T-helper 1 cell treated with Interleukin-12 subunit alpha and Interleukin-12 subunit beta and Interleukin-4 antibody, amounts not matched to agents 30 μg/mL and 1 μg/mL, for 36 hours (primary cell): ENCODE measurements around the gene SYT10.

ENCODE experiments used
- H3K27ac Mint-ChIP-seq: one replicate; pipeline ENCODE4 v1.8.0; 2021; ENCODE audit warnings: mild to moderate bottlenecking, mixed read lengths
- H3K27me3 Mint-ChIP-seq: one replicate; pipeline ENCODE4 v1.8.0; 2021; ENCODE audit warnings: low read depth, mixed read lengths
- H3K36me3 Mint-ChIP-seq: one replicate; pipeline ENCODE4 v1.8.0; 2021; ENCODE audit warnings: low read depth, mixed read lengths
- H3K4me1 Mint-ChIP-seq: one replicate; pipeline ENCODE4 v1.8.0; 2021; ENCODE audit warnings: low read depth, mixed read lengths
- H3K4me3 Mint-ChIP-seq: one replicate; pipeline ENCODE4 v1.8.0; 2021; ENCODE audit warnings: mild to moderate bottlenecking, moderate library complexity, mixed read lengths
- H3K9me3 Mint-ChIP-seq: one replicate; pipeline ENCODE4 v1.8.0; 2021; ENCODE audit warnings: mixed read lengths

Gene SYT10, protein sequence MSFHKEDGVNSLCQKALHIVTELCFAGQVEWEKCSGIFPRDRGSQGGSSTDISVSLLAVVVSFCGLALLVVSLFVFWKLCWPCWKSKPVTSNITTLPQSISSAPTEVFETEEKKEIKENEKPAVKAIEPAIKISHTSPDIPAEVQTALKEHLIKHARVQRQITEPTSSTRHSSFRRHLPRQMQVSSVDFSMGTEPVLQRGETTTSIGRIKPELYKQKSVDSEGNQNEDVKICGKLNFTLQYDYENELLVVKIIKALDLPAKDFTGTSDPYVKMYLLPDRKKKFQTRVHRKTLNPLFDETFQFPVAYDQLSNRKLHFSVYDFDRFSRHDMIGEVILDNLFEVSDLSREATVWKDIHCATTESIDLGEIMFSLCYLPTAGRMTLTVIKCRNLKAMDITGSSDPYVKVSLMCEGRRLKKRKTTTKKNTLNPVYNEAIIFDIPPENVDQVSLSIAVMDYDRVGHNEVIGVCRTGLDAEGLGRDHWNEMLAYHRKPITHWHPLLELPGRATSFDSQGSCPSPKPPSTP

DNA sequence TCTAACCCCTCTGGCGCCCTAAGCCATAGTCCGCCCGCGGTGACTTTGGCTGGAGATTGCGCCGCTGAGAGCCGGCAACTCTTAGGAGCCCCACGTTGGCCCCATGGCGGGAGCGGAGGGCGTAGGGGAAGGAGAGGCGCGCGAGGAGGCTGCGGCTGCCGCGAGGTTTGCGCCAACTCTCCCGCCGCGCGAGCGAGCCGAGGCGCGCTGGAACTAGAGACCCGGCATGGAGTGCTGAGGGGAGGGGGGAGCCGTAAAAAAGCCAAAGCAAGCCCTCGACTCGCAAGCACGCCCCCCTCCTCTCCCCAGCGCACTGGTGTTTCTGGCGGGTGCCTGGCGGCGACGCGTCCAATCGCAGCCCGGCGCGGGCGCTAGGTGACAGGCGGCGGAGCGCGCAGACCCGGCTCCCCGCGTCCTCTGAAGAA lies at the start of gene SYT10:
SYT10 (minus strand) TSS at position 233 of the 425 bp plus-strand sequence. CDS start 297 bp downstream, outside the sequence.
- no peaks in the 10 kb centered on the region for H3K36me3 Mint-ChIP-seq
- H3K4me1 Mint-ChIP-seq, result no peaks in the 10 kb centered on the region
- peak within 1 kb of the TSS; percentile 77 for H3K4me3 Mint-ChIP-seq
- no peak within 1 kb of the TSS for H3K27ac Mint-ChIP-seq
- H3K27me3 Mint-ChIP-seq, result peaks cover 32% of the 10 kb centered on the region
- no peaks in the 10 kb centered on the region for H3K9me3 Mint-ChIP-seq

DNA sequence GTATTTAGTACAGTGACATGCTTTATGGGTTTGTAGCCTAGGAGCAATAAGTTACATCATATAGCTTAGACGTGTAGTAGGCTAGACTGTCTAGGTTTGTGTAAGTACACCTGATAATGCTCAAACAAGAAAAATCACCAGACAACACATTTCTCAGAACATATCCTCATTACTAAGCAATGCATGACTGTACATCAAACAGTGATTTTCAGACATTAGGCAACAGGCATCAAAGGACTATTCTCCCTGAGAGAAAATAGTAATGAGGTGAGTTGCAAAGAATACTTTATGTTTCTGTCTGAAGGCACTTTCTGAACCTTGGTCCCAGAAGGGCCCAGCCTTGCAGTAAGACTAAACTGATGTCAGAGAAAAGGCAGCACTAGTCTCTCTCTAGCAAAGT lies 48.4 kb upstream of the SYT10 start:
- Mint-ChIP-seq H3K27ac (no peak overlapping the region), H3K36me3 (no peaks in the 10 kb centered on the region), H3K27me3 (no peaks in the 10 kb centered on the region), H3K9me3 (peaks cover 9% of the 10 kb centered on the region), H3K4me3 (no peak overlapping the region), H3K4me1 (no peaks in the 10 kb centered on the region)

DNA sequence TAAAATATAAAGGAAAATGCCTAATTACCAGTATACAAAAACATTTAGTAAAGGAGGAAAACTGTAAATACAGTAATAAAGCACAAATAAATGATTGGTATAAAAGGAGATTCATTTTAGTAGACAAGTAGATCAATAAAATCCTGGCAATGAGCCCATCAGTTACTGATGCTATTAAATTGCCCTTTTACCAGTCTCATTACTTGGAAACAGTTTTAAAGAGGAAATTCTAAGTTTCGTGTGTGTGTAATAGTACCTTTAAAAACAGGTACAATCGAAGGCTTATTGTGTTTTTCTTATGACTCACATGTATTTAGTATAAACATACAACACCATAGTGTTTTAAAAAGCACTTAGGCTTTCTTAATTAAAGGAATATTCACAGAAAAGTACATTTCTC lies 46.4 kb upstream of the SYT10 start:
- Mint-ChIP-seq H3K27ac (no peak overlapping the region), H3K4me3 (no peak overlapping the region), H3K36me3 (no peaks in the 10 kb centered on the region), H3K4me1 (no peaks in the 10 kb centered on the region), H3K27me3 (no peaks in the 10 kb centered on the region), H3K9me3 (peaks cover 4% of the 10 kb centered on the region)

DNA sequence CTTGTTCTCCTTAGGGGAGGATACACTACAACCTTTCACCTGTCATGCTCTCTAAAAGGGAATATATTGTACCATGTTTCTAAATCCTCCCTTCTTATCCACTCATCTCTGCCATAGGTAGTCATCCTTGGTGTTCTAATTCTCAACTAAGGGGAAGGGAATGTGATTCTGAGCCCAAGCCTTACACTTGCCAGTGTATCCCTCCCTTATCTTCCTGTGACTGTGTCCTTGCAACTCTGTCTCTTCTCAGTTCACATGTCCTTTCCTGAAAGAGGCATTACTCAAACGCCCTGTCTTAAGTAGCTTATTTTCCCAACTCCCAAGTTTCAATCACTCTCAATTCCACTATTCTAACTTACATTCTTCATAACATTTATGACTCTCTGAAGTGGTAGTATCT lies 44.5 kb upstream of the SYT10 start:
- H3K9me3 Mint-ChIP-seq, result no peaks in the 10 kb centered on the region
- H3K4me1 Mint-ChIP-seq, result no peaks in the 10 kb centered on the region
- H3K27ac Mint-ChIP-seq, result no peak overlapping the region
- H3K27me3 Mint-ChIP-seq, result no peaks in the 10 kb centered on the region
- no peak overlapping the region for H3K4me3 Mint-ChIP-seq
- H3K36me3 Mint-ChIP-seq, result no peaks in the 10 kb centered on the region

DNA sequence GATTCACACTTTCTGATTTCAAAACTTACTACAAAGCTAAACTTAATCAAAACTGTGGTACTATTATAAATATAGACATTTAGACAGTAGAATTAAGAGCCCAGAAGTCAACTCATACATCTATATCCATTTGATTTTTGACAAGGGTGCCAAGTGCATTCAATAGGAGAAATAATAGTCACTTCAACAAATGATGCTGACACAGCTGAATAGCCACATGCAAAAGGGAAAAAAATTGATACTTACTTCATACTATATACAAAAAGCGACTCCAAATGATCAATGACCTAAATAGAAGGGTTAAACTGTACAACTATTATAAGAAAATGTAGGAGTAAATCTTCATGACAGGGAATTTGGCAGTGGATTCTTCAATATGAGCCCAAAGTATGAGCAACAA lies 40.7 kb upstream of the SYT10 start:
- no peaks in the 10 kb centered on the region for H3K36me3 Mint-ChIP-seq

DNA sequence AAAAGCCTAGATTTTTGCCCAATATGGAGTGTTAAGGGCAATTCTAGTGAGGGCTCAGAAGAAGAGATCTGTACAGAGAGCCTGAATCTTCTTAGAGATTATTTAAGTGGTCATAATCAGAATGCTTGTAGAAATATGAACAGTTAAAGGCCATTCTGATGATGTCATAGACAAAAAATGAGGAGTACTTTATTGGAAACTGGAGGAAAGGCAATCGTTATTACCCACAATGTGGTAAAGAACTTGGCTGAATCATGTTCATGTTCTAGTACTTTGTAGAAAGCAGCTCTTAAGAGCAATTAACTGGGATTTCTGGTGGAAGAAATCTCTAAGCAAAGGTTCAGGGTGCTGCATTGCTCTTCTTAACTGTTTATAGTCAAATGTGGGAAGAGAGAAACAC lies 36.4 kb upstream of the SYT10 start:
- Mint-ChIP-seq H3K27me3 (no peaks in the 10 kb centered on the region), H3K27ac (no peak overlapping the region), H3K9me3 (no peaks in the 10 kb centered on the region), H3K4me3 (no peak overlapping the region), H3K4me1 (no peaks in the 10 kb centered on the region), H3K36me3 (no peaks in the 10 kb centered on the region)

More for the DNA sequence above, 40.7 kb upstream of the SYT10 start:
- no peaks in the 10 kb centered on the region for H3K9me3 Mint-ChIP-seq
- H3K27ac Mint-ChIP-seq, result no peak overlapping the region
- no peaks in the 10 kb centered on the region for H3K27me3 Mint-ChIP-seq
- no peak overlapping the region for H3K4me3 Mint-ChIP-seq
- H3K4me1 Mint-ChIP-seq, result no peaks in the 10 kb centered on the region

DNA sequence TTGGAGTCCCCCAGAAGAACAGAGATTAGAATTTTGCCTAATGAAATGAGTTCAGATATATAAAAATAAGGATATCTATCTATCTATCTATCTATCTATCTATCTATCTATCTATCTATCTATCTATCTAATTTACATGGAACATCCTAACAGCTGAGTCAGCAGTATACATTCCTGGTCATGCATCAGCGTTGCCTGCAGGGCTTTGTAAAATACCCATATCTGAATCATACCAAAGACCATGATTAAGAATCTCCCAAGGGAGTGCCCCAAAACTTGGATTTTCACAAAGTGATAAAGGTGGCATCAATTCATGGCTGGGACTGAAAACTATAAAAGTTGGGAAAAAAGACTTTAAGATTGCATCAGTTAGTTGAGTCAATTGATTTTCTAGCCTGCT lies 32.7 kb upstream of the SYT10 start:
- H3K4me1 Mint-ChIP-seq, result no peaks in the 10 kb centered on the region
- H3K27me3 Mint-ChIP-seq, result no peaks in the 10 kb centered on the region
- no peak overlapping the region for H3K27ac Mint-ChIP-seq
- H3K9me3 Mint-ChIP-seq, result no peaks in the 10 kb centered on the region
- no peak overlapping the region for H3K4me3 Mint-ChIP-seq
- no peaks in the 10 kb centered on the region for H3K36me3 Mint-ChIP-seq

DNA sequence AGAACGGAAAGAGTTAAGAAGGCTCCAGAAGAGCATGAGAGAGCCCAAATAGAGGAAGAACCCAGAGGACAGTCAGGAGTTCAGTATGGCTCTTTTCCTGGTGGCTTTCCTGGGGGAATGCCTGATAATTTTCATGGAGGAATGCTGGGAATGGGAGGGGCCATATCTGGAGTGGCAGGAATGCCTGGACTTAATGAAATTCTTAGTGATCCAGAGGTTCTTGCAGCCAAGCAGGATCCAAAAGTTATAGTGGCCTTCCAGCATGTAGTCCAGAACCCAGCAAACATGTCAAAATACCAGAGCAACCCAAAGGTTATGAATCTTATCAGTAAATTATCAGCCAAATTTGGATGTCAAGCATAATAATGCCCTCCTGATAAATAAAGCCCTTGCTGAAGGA lies 15.5 kb upstream of the SYT10 start:
- Mint-ChIP-seq H3K27ac (no peak overlapping the region), H3K4me1 (no peaks in the 10 kb centered on the region), H3K27me3 (no peaks in the 10 kb centered on the region)

DNA sequence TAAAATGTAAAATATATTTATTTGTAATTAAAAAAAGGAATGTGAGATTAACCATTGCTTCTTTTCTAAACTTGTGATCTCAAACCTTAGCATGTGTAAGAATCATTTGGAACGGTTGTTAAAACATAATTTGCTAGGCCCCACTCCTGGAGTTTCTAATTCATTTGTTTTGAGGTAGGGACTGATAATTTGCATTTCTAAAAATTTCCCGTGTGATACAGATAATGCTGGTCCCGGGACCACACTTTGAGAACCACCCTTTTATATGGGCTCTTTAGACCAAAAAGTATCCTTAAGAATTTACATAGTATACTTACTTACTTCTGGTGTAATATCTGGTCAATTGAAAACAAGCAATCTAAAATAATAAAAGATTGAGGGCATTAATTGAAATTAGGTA lies 10.9 kb upstream of the SYT10 start:
- H3K36me3 Mint-ChIP-seq, result no peaks in the 10 kb centered on the region
- H3K4me1 Mint-ChIP-seq, result no peaks in the 10 kb centered on the region
- no peak overlapping the region for H3K4me3 Mint-ChIP-seq
- no peaks in the 10 kb centered on the region for H3K9me3 Mint-ChIP-seq
- no peaks in the 10 kb centered on the region for H3K27me3 Mint-ChIP-seq
- H3K27ac Mint-ChIP-seq, result no peak overlapping the region

More for the DNA sequence above, 15.5 kb upstream of the SYT10 start:
- Mint-ChIP-seq H3K36me3 (no peaks in the 10 kb centered on the region), H3K4me3 (no peak overlapping the region), H3K9me3 (no peaks in the 10 kb centered on the region)

DNA sequence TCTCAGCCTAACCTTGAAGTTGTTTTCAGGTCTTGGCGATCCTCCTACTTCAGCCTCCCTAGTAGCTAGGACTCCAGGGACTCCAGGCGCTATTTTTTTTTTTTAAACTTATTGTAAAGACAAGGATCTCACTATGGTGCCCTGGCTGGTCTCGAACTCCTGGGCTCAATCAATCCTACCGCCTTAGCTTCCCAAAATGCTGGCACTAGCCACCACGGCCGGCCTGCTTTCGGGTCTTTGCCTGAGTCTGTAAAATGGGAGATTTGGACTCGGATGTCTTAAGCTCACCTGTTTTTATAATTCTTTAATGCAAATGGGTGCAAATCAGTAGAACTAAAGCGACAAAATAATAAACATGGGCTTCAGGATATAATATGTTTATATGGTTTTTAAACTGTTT lies 858 bp upstream of the SYT10 start:
- Mint-ChIP-seq H3K27ac (no peak overlapping the region), H3K36me3 (no peaks in the 10 kb centered on the region), H3K27me3 (peaks cover 32% of the 10 kb centered on the region), H3K9me3 (no peaks in the 10 kb centered on the region), H3K4me1 (no peaks in the 10 kb centered on the region), H3K4me3 (peak overlapping the region; percentile 38)

DNA sequence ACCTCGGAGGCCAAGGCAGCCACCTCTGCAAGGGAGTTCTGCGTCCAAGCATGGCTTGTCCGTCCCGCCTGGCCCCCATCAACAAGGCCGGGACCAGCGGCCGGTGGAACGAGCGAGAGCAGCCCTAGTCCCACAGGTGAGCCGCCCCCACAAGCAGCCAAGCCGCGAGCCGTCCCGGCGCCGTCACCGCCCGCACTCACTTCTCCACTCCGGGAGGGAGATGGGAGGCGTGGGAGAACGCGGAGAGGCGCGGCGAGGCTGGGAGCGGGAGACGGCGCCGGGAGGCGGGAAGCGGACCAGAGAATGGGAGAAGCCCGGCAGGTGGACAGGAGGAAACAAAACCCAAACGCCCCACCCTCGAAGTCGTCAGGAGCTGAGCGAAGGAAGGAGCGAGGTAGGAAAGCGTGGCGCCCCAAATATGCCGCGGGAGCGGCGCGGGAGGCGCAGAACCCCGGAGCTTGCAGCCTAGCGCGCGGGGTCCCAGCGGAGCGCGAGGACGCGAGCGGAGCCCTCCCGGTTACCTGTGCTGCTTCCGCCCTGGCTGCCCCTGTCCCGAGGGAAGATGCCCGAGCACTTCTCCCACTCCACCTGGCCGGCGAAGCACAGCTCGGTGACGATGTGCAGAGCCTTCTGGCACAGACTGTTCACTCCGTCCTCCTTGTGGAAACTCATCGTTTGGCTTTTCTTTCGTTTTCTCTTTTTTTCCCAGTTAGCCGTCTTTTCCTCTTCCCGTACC lies 600 bp downstream of the SYT10 start:
- Mint-ChIP-seq H3K4me3 (peak overlapping the region; percentile 77), H3K9me3 (no peaks in the 10 kb centered on the region), H3K4me1 (no peaks in the 10 kb centered on the region), H3K36me3 (no peaks in the 10 kb centered on the region), H3K27ac (no peak overlapping the region), H3K27me3 (peaks cover 32% of the 10 kb centered on the region)

DNA sequence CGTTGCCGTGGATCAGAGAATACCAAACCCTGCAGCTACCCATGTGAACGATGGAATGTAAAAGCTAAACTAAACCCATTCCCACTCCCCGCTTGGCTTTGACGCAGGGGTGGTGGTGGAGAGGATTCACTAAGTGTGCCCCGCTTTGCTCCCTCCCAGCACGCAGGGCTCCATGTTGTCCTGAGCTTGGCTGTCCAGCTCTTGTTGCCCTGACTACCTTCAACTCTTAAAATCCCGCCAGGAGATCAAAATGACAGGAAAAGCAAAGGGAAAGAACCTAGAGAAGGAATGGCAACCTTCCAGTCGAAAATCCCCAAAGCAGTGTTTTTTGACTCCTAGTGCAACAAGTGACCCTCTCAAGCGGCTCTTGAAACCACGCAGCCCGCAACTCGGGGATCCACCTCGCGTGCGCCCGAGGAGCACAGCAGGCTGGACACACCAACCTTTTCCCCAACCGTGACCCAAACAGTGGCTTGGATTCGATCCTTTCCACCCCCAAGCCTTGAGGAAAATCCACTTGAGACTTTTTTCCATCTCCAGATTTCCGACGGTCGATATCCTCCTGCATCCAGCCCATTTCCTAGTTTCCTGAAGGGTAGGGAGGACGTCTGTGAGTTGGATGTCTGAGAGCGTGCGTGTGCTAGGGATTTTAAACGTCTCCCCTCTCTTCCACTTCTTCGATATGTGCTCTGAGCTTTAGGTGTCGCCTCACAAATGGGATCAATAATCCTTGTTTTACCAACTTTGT lies 1.4 kb downstream of the SYT10 start:
- H3K27ac Mint-ChIP-seq, result no peak overlapping the region
- H3K27me3 Mint-ChIP-seq, result peaks cover 32% of the 10 kb centered on the region
- no peaks in the 10 kb centered on the region for H3K4me1 Mint-ChIP-seq
- H3K9me3 Mint-ChIP-seq, result no peaks in the 10 kb centered on the region
- H3K36me3 Mint-ChIP-seq, result no peaks in the 10 kb centered on the region
- no peak overlapping the region for H3K4me3 Mint-ChIP-seq

DNA sequence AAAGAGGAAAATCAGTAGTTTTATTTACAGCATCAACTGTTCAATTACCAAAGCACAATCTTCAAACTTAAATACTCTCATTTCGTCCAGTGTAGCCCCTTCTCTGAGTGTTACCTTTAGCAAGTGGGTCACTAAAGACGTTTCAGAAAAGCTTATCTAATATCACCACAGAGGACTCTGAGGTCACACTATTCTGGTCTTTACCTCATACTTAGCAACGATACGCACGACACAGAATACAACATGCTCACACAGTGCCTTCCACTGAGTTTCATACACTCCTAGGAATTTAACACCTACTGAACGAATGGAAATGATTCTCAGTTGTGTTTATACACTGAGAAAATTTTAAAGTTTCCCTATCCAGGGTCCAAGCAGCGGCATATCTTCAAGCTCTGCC lies 2.0 kb downstream of the SYT10 start:
- Mint-ChIP-seq H3K36me3 (no peaks in the 10 kb centered on the region), H3K27ac (no peak overlapping the region), H3K4me3 (no peak overlapping the region), H3K27me3 (peaks cover 32% of the 10 kb centered on the region), H3K4me1 (no peaks in the 10 kb centered on the region), H3K9me3 (no peaks in the 10 kb centered on the region)

DNA sequence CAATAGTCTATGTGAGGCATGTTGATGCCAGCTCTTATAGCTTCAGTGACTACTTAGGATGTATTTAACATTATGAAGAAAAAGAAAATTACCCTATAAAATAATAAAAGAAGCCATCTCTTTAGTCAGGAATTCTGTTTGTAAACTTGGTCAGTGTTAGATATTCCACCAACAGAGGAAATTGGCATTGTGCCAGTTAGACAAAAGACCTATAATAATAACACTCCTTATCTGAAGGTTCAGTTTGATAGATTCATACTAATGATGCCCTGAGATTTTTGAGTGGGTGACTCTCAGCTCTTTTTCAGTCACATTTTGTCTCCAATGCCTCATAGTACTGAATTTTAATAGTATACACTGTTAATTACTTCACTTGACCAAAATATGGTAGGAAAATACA lies 6.6 kb downstream of the SYT10 start:
- Mint-ChIP-seq H3K27ac (no peak overlapping the region), H3K4me3 (no peak overlapping the region), H3K36me3 (no peaks in the 10 kb centered on the region), H3K27me3 (peaks cover 10% of the 10 kb centered on the region), H3K9me3 (no peaks in the 10 kb centered on the region), H3K4me1 (no peaks in the 10 kb centered on the region)
